BLaER1 treated with 17β-estradiol and CSF1 and Interleukin-3, amounts not matched to agents 10 nM and 100 nM (cell line): ENCODE results near the gene URI1.
A peak's percentile ranks its signal among the peaks of the same experiment; 100 is the strongest.

Experiments used
- H3K27ac ChIP-seq, 11 experiments: shearing (Covaris generic); formaldehyde crosslinking; 2 replicates each; pipeline ENCODE4 v1.8.1; 2022
- H3K27me3 ChIP-seq, 11 experiments: shearing (Covaris generic); formaldehyde crosslinking; 2 replicates each; pipeline ENCODE4 v1.8.1; 2022
- H3K36me3 ChIP-seq, 11 experiments: shearing (Covaris generic); formaldehyde crosslinking; 2 replicates each; pipeline ENCODE4 v1.8.1; 2022
- H3K4me1 ChIP-seq, 10 experiments: shearing (Covaris generic); formaldehyde crosslinking; 2 replicates each; pipeline ENCODE4 v1.8.1; 2022
- H3K4me2 ChIP-seq, 11 experiments: shearing (Covaris generic); formaldehyde crosslinking; 2 replicates each; pipeline ENCODE4 v1.8.1; 2022
- H3K4me3 ChIP-seq, 10 experiments: shearing (Covaris generic); formaldehyde crosslinking; 2 replicates each; pipeline ENCODE4 v1.8.1; 2022
- H3K9ac ChIP-seq, 11 experiments: shearing (Covaris generic); formaldehyde crosslinking; 2 replicates each; pipeline ENCODE4 v1.8.1; 2022
- H3K9me3 ChIP-seq, 11 experiments: shearing (Covaris generic); formaldehyde crosslinking; replicated peaks in 1 of 11; 2 replicates each; pipeline ENCODE4 v1.8.1; 2022
- H4K20me1 ChIP-seq, 11 experiments: shearing (Covaris generic); formaldehyde crosslinking; 2 replicates each; pipeline ENCODE4 v1.8.1; 2022
- Cebpa-rat ChIP-seq, 11 experiments: shearing (Covaris generic); IDR thresholded peaks; 2 replicates each; pipeline ENCODE4 v1.8.1; 2022

URI1 gene

DNA sequence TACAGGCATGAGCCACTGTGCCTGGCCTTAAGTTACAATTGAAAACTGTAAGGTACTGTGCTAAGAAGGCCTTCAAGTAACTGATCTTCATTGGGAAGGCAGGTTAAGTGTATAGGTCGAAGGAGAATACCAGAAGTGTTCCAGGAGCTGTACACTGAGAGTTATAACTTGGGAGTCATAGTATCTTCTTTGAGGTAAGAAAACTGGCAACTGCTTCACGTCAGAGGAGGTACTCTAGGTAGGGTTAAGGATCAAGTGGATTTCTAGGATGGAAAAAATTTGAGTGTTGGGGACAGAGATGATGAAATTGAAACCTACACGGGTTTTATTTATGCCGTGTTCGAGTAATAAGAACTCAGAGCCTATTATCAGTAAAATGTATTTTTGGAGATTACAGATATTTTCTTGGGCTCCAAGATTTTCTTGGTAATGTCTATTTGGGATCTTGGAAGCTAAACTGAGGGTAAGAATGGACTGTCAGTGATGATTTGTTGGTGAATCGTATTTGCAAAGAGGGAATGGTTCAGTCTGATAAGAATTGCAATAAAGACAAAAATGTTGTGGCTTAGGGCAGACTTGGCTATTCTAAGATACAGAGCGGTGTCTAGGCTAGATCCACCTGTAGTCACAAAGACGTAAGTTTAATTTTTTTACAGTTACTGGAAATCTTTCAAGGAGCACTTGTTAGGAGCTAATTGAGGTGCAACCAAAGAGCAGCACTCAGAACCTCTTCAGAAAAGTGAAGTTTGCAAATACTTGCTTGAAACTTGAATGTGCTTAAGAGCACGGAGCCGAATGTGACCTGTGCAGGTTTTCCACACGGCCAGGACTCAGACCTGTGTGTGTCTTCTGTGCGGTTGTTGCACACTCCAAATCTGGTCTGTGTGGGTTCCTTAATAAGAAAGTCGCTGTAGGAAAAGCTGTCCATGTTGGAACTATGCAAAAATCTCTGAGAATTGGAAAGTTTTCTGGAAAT, 102.5 kb downstream of the URI1 start:
- TF ChIP-seq Cebpa-rat (IDR thresholded peaks at IDR 0.05) = no peak
- H3K4me1 ChIP-seq = peaks cover 15 to 39% (median 32%) of the 10 kb centered on the region in 10 experiments; a peak in 19 of 20 replicates
- 0 out of 22 replicates have a peak overlapping the region, but pooled peaks of 1 of the 11 experiments have one; percentile 46 for H3K4me2 ChIP-seq
- H4K20me1 ChIP-seq = peaks cover 0 to 18% (median 8%) of the 10 kb centered on the region in 11 experiments; a peak in 8 of 22 replicates
- peaks cover 12 to 33% (median 25%) of the 10 kb centered on the region in 11 experiments; a peak in 21 of 22 replicates for H3K36me3 ChIP-seq
- no peak overlapping the region for H3K9ac ChIP-seq
- H3K27me3 ChIP-seq = no peaks in the 10 kb centered on the region
- no peak overlapping the region for H3K4me3 ChIP-seq
- H3K9me3 ChIP-seq = peaks cover 22 to 33% (median 31%) of the 10 kb centered on the region in 11 experiments
- no peak overlapping the region for H3K27ac ChIP-seq

DNA sequence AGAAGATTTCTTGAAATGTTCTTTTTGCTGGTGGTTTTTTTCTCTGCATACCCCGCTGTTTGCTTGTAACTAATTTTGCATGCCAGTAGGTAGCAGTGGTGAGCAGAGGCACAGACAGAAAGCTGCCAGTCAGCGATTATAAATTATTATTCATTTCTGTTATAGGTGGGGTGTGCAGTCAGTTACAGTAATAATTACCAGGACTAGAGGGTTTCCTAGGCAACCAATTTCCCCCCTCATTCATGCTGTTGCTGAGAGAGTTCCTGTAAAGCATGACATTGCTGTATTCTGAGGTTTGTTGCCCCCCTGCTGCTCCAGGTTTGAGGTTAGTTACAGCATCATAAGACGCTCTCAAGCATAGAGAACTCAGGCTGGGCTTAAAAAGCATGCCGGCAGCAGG, 104.5 kb downstream of the URI1 start:
- Histone ChIP-seq H3K27me3 (no peaks in the 10 kb centered on the region), H3K4me3 (no peak overlapping the region), H3K27ac (no peak overlapping the region; a peak in 1 of 22 replicates), H4K20me1 (peaks cover 0 to 18% (median 8%) of the 10 kb centered on the region in 11 experiments; a peak in 9 of 22 replicates), H3K9ac (0 out of 22 replicates have a peak overlapping the region, but pooled peaks of 1 of the 11 experiments have one; percentile 2), H3K4me2 (peak overlapping the region in 10 of 11 experiments; percentile 8 to 48 (median 42); a peak in 20 of 22 replicates), H3K4me1 (peaks cover 24 to 54% (median 42%) of the 10 kb centered on the region in 10 experiments), H3K36me3 (peaks cover 0 to 15% (median 5%) of the 10 kb centered on the region in 11 experiments; a peak in 9 of 22 replicates), H3K9me3 (peaks cover 2 to 14% (median 11%) of the 10 kb centered on the region in 11 experiments)
- peak in 1 of 11 experiments; percentile 73; a peak in 2 of 22 replicates for TF ChIP-seq Cebpa-rat (IDR thresholded peaks at IDR 0.05)

DNA sequence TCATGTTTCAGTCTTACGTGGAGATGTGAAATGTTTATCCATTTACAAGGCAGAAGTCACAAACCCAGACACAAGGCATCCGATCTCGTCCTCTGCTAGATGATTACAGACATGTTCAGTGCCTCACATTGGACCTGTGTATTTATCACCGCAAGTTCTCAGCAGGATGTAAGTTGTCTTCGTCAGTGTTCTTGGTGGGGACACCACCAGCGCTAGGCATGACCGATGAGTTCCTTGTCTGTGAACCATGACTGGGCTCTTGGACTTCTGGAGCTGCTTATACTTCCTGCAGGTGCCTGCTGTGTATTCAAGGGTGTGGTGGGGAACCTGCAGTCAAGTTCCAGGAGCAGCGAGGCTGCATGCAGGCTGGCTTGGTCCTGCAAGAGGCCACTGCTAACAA, 105.4 kb downstream of the URI1 start:
- peaks cover 28 to 54% (median 46%) of the 10 kb centered on the region in 10 experiments for H3K4me1 ChIP-seq
- no peak overlapping the region for H3K27ac ChIP-seq
- no peaks in the 10 kb centered on the region for H3K27me3 ChIP-seq
- H3K4me2 ChIP-seq = peak overlapping the region in 3 of 11 experiments; percentile 39 to 43 (median 40); a peak in 4 of 22 replicates
- no peak overlapping the region for H3K4me3 ChIP-seq
- no peak for TF ChIP-seq Cebpa-rat (IDR thresholded peaks at IDR 0.05)
- H3K9ac ChIP-seq = no peak overlapping the region
- peaks cover 0 to 4% (median 2%) of the 10 kb centered on the region in 11 experiments; a peak in 15 of 22 replicates for H3K9me3 ChIP-seq
- peaks cover 0 to 27% (median 8%) of the 10 kb centered on the region in 11 experiments; a peak in 9 of 22 replicates for H4K20me1 ChIP-seq
- peaks cover 0 to 6% (median 0%) of the 10 kb centered on the region in 11 experiments; a peak in 5 of 22 replicates for H3K36me3 ChIP-seq

DNA sequence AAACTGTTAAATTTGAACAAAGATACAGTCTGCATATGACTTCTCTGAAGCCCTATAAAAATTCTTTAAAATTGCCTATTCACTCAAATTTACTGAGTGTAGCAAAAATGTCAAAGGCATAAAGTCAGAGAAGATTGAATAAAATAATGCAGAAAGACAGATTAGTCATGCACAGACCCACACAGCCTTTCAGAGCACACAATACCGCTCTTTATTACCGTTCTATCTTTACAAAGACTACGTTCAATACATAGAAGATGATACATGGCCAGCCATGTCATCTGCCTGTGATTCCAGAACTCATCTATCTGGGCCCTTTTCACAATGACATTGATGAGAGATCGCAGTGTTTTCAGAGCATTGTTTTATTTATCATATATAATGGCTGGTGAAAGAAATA, 107.2 kb downstream of the URI1 start:
- H3K9me3 ChIP-seq = no peaks in the 10 kb centered on the region
- peaks cover 0 to 28% (median 8%) of the 10 kb centered on the region in 11 experiments; a peak in 9 of 22 replicates for H4K20me1 ChIP-seq
- H3K36me3 ChIP-seq = peaks cover 0 to 4% (median 0%) of the 10 kb centered on the region in 11 experiments; a peak in 2 of 22 replicates
- no peak overlapping the region for H3K4me2 ChIP-seq
- H3K4me3 ChIP-seq = no peak overlapping the region
- TF ChIP-seq Cebpa-rat (IDR thresholded peaks at IDR 0.05) = no peak
- H3K4me1 ChIP-seq = peaks cover 28 to 46% (median 37%) of the 10 kb centered on the region in 10 experiments
- H3K9ac ChIP-seq = no peak overlapping the region
- no peaks in the 10 kb centered on the region for H3K27me3 ChIP-seq
- no peak overlapping the region for H3K27ac ChIP-seq

DNA sequence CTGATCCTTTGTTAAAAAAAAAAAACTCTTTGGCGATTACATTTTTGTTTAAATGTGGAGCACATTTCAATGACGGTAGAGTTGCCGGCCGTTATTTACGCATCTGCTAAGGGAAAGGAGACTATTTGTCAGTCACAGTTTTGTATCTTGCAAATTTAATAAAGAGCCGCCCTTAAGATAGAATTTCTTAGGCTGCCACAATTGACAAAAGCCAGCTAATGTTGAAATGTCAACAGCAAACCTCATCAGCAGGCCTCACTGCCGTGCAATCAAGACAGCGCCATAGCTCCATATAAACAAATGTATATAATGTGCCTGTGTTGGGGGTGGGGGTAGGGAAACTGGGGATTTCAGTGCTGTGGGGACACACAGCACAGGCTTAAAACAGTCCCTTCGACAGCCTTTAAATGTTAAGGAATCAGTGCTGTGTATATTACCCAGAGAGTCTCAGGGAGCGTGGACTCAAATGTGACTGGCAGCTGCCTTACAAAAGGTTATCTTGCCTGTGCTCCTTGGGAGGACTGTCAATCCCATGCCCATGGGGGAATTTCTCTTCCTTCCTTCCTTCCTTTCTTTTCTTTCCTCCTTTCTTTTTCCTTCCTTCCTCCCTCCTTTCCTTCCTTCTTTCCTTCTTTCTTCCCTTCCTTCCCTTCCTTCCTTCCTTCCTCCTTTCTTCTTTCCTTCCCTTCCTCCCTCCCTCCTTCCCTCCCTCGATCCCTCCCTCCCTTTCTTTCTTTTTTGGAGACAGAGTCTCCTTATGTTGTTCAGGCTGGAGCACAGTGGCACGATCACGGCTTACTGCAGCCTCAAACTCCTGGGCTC, 108.0 kb downstream of the URI1 start:
- H3K36me3 ChIP-seq = peaks cover 0 to 4% (median 0%) of the 10 kb centered on the region in 11 experiments; a peak in 2 of 22 replicates

DNA sequence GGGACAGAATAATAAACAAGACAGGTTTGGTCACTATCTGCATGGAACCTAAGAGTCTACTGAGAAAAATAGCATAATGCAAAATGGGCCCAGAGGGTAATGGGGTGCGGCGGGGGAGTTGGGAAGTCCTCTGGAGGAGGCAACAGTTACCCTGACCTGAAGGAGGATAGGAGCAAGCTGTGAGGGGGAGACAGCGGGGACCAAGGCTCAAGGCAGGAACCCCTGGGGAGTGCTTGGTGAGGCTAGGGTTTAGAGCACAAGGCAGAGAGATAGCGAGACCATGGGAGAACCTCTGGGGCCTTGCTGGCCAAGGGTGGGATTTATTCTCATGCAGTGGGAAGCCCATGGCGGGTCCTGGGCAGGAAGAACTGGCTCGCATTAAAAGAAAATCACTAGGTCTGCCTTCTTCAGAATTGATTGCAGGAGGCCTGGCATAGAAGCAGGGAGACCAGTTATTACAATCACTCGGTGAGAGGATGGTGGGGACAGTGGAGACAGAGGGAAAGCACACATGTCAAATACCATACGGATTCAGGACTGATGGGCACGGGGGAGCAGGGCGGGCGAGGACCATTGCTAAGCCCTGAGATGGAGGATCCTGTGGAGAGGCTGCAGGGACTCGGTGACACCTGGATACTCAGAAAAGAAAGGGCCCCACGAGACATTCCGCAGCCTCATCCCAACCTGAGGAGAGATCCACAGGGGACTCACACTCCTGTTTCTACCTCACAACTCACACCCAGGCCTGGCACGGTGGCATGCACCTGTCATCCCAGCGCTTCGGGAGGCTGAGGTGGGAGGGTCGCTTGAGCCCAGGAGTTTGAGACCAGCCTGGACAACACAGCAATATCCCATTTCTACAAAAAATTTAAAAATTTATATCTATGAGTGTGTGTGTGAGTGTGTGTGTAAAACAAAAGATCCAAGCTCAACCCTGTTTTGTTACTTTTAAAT, 110.4 kb downstream of the URI1 start:
- Histone ChIP-seq H3K9me3 (peaks cover 14 to 19% (median 16%) of the 10 kb centered on the region in 11 experiments; a peak in 19 of 22 replicates), H3K4me3 (no peak overlapping the region), H3K9ac (no peak overlapping the region), H3K4me1 (peaks cover 13 to 27% (median 16%) of the 10 kb centered on the region in 10 experiments), H3K36me3 (peaks cover 0 to 7% (median 0%) of the 10 kb centered on the region in 11 experiments; a peak in 2 of 22 replicates), H3K27me3 (no peaks in the 10 kb centered on the region), H3K27ac (no peak overlapping the region), H4K20me1 (peaks cover 0 to 22% (median 0%) of the 10 kb centered on the region in 11 experiments; a peak in 3 of 22 replicates), H3K4me2 (peak overlapping the region in 2 of 11 experiments; percentile 8 to 49; a peak in 2 of 22 replicates)
- no peak for TF ChIP-seq Cebpa-rat (IDR thresholded peaks at IDR 0.05)

More for the DNA sequence above, 108.0 kb downstream of the URI1 start:
- Histone ChIP-seq H4K20me1 (peaks cover 0 to 28% (median 8%) of the 10 kb centered on the region in 11 experiments; a peak in 9 of 22 replicates), H3K4me3 (no peak overlapping the region), H3K9me3 (no peaks in the 10 kb centered on the region), H3K27me3 (no peaks in the 10 kb centered on the region), H3K9ac (no peak overlapping the region), H3K27ac (no peak overlapping the region), H3K4me1 (peaks cover 28 to 46% (median 37%) of the 10 kb centered on the region in 10 experiments), H3K4me2 (no peak overlapping the region; a peak in 1 of 22 replicates)
- no peak for TF ChIP-seq Cebpa-rat (IDR thresholded peaks at IDR 0.05)

DNA sequence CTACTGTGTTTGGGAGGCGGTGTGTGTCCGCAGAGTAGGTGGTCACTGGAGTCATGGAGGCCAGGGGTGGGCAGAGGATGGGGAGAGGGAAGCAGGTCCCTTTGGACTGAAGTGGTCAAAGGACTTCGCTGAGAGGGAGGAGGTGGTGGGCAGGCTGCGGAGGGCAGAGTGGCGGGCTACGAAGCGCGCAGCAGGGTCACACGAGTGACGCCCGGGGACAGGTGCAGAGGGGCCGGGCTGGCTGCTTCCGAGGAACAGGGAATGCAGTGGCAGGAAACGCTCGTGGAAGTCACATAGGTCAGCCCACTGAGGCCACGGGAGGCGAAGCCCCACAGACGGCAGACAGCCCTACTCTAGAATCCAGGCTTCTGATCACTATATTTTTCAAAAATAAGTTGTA, 111.5 kb downstream of the URI1 start:
- peaks cover 13 to 27% (median 16%) of the 10 kb centered on the region in 10 experiments for H3K4me1 ChIP-seq
- H3K9ac ChIP-seq = no peak overlapping the region
- H3K4me3 ChIP-seq = no peak overlapping the region
- no peaks in the 10 kb centered on the region for H3K27me3 ChIP-seq
- no peak overlapping the region for H3K4me2 ChIP-seq
- H3K9me3 ChIP-seq = peaks cover 14 to 21% (median 17%) of the 10 kb centered on the region in 11 experiments; a peak in 19 of 22 replicates
- TF ChIP-seq Cebpa-rat (IDR thresholded peaks at IDR 0.05) = no peak
- H3K36me3 ChIP-seq = 0 out of 22 replicates have a peak, but pooled peaks cover 0 to 3% (median 0%) of the 10 kb centered on the region in 11 experiments
- H4K20me1 ChIP-seq = peaks cover 0 to 19% (median 0%) of the 10 kb centered on the region in 11 experiments; a peak in 2 of 22 replicates
- no peak overlapping the region for H3K27ac ChIP-seq
